Cerebellar cortex (tissue), 1 donor: ENCODE measurements around the gene ESD.

Source experiments
- DNase-seq: peaks from one replicate; pipeline ENCODE4 v3.0.0-alpha.2; 2015; ENCODE audit warnings: low spot score

Gene ESD

GRCh38 chr13:46745706-46746105 lies 51.3 kb downstream of the ESD start:
- DNase-seq, result no peak

- DNase-seq, result no peak
Measured at GRCh38 chr13:46745062-46745461, 51.9 kb downstream of the ESD start.

- no peak for DNase-seq
Measured at GRCh38 chr13:46743191-46743590, 53.8 kb downstream of the ESD start.

GRCh38 chr13:46739447-46740098 lies 57.4 kb downstream of the ESD start:
- no peak for DNase-seq

- no peak for DNase-seq
Measured at GRCh38 chr13:46738766-46739165, 58.2 kb downstream of the ESD start.

GRCh38 chr13:46738055-46738454 lies 58.9 kb downstream of the ESD start:
- DNase-seq, result no peak

- DNase-seq, result no peak
Measured at GRCh38 chr13:46736541-46737310, 60.2 kb downstream of the ESD start.

GRCh38 chr13:46735425-46735824 lies 61.5 kb downstream of the ESD start:
- no peak for DNase-seq

- DNase-seq, result no peak
Measured at GRCh38 chr13:46731535-46731934, 65.4 kb downstream of the ESD start.

GRCh38 chr13:46728777-46729176 lies 68.2 kb downstream of the ESD start:
- no peak for DNase-seq

- no peak for DNase-seq
Measured at GRCh38 chr13:46726347-46726746, 70.6 kb downstream of the ESD start.
